ENCODE results near the gene SPP2. TPM values are rescaled to one million over a fixed set of nuclear protein-coding genes. Genes with fewer than 3 reads are reported as not detected.

SPP2 gene
- total and polyA plus RNA-seq, 12 donors: not detected

GRCh38 chr2:234060236-234060635 is 9.7 kb downstream of the SPP2 start:
- no peaks in the 10 kb centered on the region for H3K4me1 ChIP-seq
- 74 to 77% methylated on average over 8 of the region's 8 CpGs for WGBS, 2 donors
- TF ChIP-seq CTCF (IDR thresholded peaks at IDR 0.05): no peak
- peaks cover 0 to 19% (median 9%) of the 10 kb centered on the region in 7 donors for H3K27me3 ChIP-seq
- H3K27ac ChIP-seq: no peak overlapping the region
- DNase-seq (no peak), ATAC-seq (no peak)
- no peaks in the 10 kb centered on the region for H3K36me3 ChIP-seq
- no peak overlapping the region for H3K4me3 ChIP-seq
- no peaks in the 10 kb centered on the region for H3K9me3 ChIP-seq
- intact Hi-C loops (cut with DNase I): no loop called here

- 63 to 73% methylated on average over 6 of the region's 6 CpGs for WGBS, 2 donors
- Histone ChIP-seq H3K4me1 (no peaks in the 10 kb centered on the region), H3K4me3 (no peak overlapping the region), H3K27ac (no peak overlapping the region), H3K9me3 (no peaks in the 10 kb centered on the region), H3K36me3 (no peaks in the 10 kb centered on the region), H3K27me3 (peaks cover 0 to 21% (median 9%) of the 10 kb centered on the region in 7 donors)
- DNase-seq (no peak), ATAC-seq (no peak)
- intact Hi-C loops (cut with DNase I): no loop called here
- no peak for TF ChIP-seq CTCF (IDR thresholded peaks at IDR 0.05)
Observed at GRCh38 chr2:234061624-234062257, 11.2 kb downstream of the SPP2 start.

- Histone ChIP-seq H3K4me1 (no peaks in the 10 kb centered on the region), H3K4me3 (no peak overlapping the region), H3K27me3 (peaks cover 0 to 5% (median 0%) of the 10 kb centered on the region in 7 donors), H3K27ac (no peak overlapping the region), H3K36me3 (no peaks in the 10 kb centered on the region), H3K9me3 (peaks cover 0 to 16% (median 0%) of the 10 kb centered on the region in 11 donors)
- TF ChIP-seq CTCF (IDR thresholded peaks at IDR 0.05): no peak
- intact Hi-C loops (cut with DNase I): no loop called here
- DNase-seq (no peak), ATAC-seq (no peak)
- WGBS, 2 donors: 82 to 90% methylated on average over 2 of the region's 2 CpGs
Observed at GRCh38 chr2:234066587-234066986, 16.1 kb downstream of the SPP2 start.

GRCh38 chr2:234071664-234072063 is 21.2 kb downstream of the SPP2 start:
- Histone ChIP-seq H3K27ac (no peak overlapping the region), H3K4me1 (no peaks in the 10 kb centered on the region), H3K36me3 (no peaks in the 10 kb centered on the region), H3K27me3 (peaks cover 0 to 16% (median 0%) of the 10 kb centered on the region in 7 donors), H3K9me3 (peaks cover 0 to 16% (median 0%) of the 10 kb centered on the region in 11 donors), H3K4me3 (no peak overlapping the region)
- WGBS, 2 donors: 84 to 86% methylated on average over 3 of the region's 3 CpGs
- DNase-seq: no peak
- intact Hi-C loops (cut with DNase I): no loop called here
- ATAC-seq: no peak
- no peak for TF ChIP-seq CTCF (IDR thresholded peaks at IDR 0.05)
